Keratinocyte (primary cell): ENCODE results near the gene TWSG1. TPM values are rescaled to one million over a fixed set of nuclear protein-coding genes. Genes with fewer than 3 reads are reported as not detected.

Experiments
- DNase-seq: peaks from one replicate; pipeline ENCODE4 v3.0.0-alpha.2; 2011; ENCODE audit warnings: low read depth, missing footprints, low spot score
- FAIRE-seq: peaks from 2 replicates; lab custom pipeline; 2011; peaks lifted over from hg19 to GRCh38; lab: Jason Lieb, UNC
- H2AFZ ChIP-seq: 2 replicates; pipeline ENCODE4 v1.6.0; 2012; ENCODE audit warnings: low read length, control low read depth, inconsistent platforms; ENCODE audit not compliant: control insufficient read depth
- H3K27ac ChIP-seq: 2 replicates; pipeline ENCODE4 v1.5.1; 2011; ENCODE audit warnings: low read length; ENCODE audit not compliant: control insufficient read depth, insufficient read depth
- H3K27me3 ChIP-seq: 3 replicates; pipeline ENCODE4 v1.6.0; 2011; ENCODE audit warnings: low read length; ENCODE audit not compliant: control insufficient read depth, insufficient read depth; ENCODE audit errors: extremely low read depth
- H3K36me3 ChIP-seq, 2 experiments: 2 replicates in 1 of 2; 3 replicates in 1 of 2; pipeline ENCODE4 v1.5.1; 2011; ENCODE audit warnings: low read length in 2 of 2, mild to moderate bottlenecking in 1 of 2; ENCODE audit not compliant: control insufficient read depth in 2 of 2, insufficient read depth in 2 of 2; ENCODE audit errors: extremely low read depth in 1 of 2
- H3K4me1 ChIP-seq: 3 replicates; pipeline ENCODE4 v1.5.1; 2011; ENCODE audit warnings: low read length; ENCODE audit not compliant: control insufficient read depth, insufficient read depth; ENCODE audit errors: extremely low read depth
- H3K4me2 ChIP-seq: 3 replicates; pipeline ENCODE4 v1.6.0; 2011; ENCODE audit warnings: low read depth, low read length; ENCODE audit not compliant: control insufficient read depth, insufficient read depth; ENCODE audit errors: extremely low read depth
- H3K4me3 ChIP-seq, 3 experiments: fragments of 200-600 bp in 1 of 3; sonication (generic) in 1 of 3; 2 replicates in 2 of 3; 3 replicates in 1 of 3; pipeline ENCODE4 v1.5.1; 2011 to 2016; ENCODE audit warnings: low read length in 3 of 3, mild to moderate bottlenecking in 3 of 3, control low read depth in 2 of 3, inconsistent platforms in 1 of 3, low read depth in 1 of 3, mixed read lengths in 1 of 3, mixed run types in 1 of 3, moderate library complexity in 1 of 3; ENCODE audit not compliant: control insufficient read depth in 2 of 3, insufficient read depth in 2 of 3; ENCODE audit errors: extremely low read depth in 1 of 3
- H3K79me2 ChIP-seq: 2 replicates; pipeline ENCODE4 v1.6.0; 2012; ENCODE audit warnings: low read length; ENCODE audit not compliant: control insufficient read depth, insufficient read depth
- H3K9ac ChIP-seq: 3 replicates; pipeline ENCODE4 v1.6.0; 2011; ENCODE audit warnings: low read length; ENCODE audit not compliant: control insufficient read depth, insufficient read depth; ENCODE audit errors: extremely low read depth
- H3K9me1 ChIP-seq: 3 replicates; pipeline ENCODE4 v1.6.0; 2011; ENCODE audit warnings: low read length; ENCODE audit not compliant: control insufficient read depth, insufficient read depth; ENCODE audit errors: extremely low read depth
- H3K9me3 ChIP-seq: 2 replicates; pipeline ENCODE4 v1.5.1; 2012; ENCODE audit warnings: low read depth, low read length; ENCODE audit not compliant: control insufficient read depth
- H4K20me1 ChIP-seq: 3 replicates; pipeline ENCODE4 v1.6.0; 2011; ENCODE audit warnings: low read length; ENCODE audit not compliant: control insufficient read depth, insufficient read depth; ENCODE audit errors: extremely low read depth
- CTCF ChIP-seq, 3 experiments: IDR thresholded peaks in 1 of 3; conservative IDR thresholded peaks in 1 of 3; optimal IDR thresholded peaks in 1 of 3; 2 replicates in 2 of 3; 3 replicates in 1 of 3; pipeline versions ENCODE3 to v1.5.1; 2011; ENCODE audit warnings: low read length in 3 of 3, mild to moderate bottlenecking in 3 of 3, moderate library complexity in 2 of 3, control low read depth in 1 of 3, inconsistent platforms in 1 of 3; ENCODE audit not compliant: insufficient read depth in 2 of 3; ENCODE audit errors: extremely low read depth in 1 of 3
- EZH2 ChIP-seq: IDR thresholded peaks from one replicate; pipeline ENCODE4 v1.6.1; 2012; ENCODE audit warnings: inconsistent platforms, mild to moderate bottlenecking, low read length, moderate library complexity
- dilution Hi-C: fragments of 300-500 bp; cut with MboI; formaldehyde crosslinking; loops from one replicate; pipeline ENCODE4 v1.7.0; 2020; ENCODE audit warnings: low sequenced_read_pairs; ENCODE audit not compliant: extremely low pct_ligation_motif_present
- polyA plus RNA-seq, 5 experiments: library from polyadenylated mRNA; depleted of rRNA in 3 of 5; stranded (reverse) in 3 of 5; stranded (forward) in 1 of 5; unstranded in 1 of 5; fragments of >200 nt; gene quantifications; 1 replicate in 1 of 5; 2 replicates in 3 of 5; 3 replicates in 1 of 5; pipeline versions ENCODE4 v1.2.1 to v1.2.3, GENCODE V29; 2011 to 2012; ENCODE audit warnings: missing spikeins in 2 of 5, low read depth in 1 of 5, low replicate concordance in 1 of 5

Gene TWSG1
- polyA plus RNA-seq, 1 donor (not counting 4 experiments of a cell fraction or from before 2014, with no cell fraction given) = 46.9 TPM

- Histone ChIP-seq H3K27me3 (no peaks in the 10 kb centered on the region), H3K9me1 (no peaks in the 10 kb centered on the region), H3K27ac (no peak overlapping the region), H3K4me2 (peak overlapping the region; percentile 95), H3K9ac (peak overlapping the region; percentile 74), H2AFZ (no peak overlapping the region), H3K79me2 (peaks cover 16% of the 10 kb centered on the region), H3K4me3 (peak overlapping the region; percentile 59 to 85 (median 78)), H3K4me1 (peaks cover 3% of the 10 kb centered on the region), H3K36me3 (peaks cover 2 to 4% of the 10 kb centered on the region in 2 experiments), H3K9me3 (no peaks in the 10 kb centered on the region), H4K20me1 (no peaks in the 10 kb centered on the region)
- TF ChIP-seq EZH2 (no peak), CTCF (optimal IDR thresholded peaks at IDR 0.05 in 1 of 3, IDR thresholded peaks at IDR 0.05 in 1 of 3, conservative IDR thresholded peaks at IDR 0.05 in 1 of 3; ENCODE audit: extremely low read depth in 1 of 3, insufficient read depth in 2 of 3, low read length in 3 of 3) (no peak)
- DNase-seq = no peak
- no peak for FAIRE-seq
- dilution Hi-C loops = no loop called here
These were observed 1.1 kb downstream of the TWSG1 start for GRCh38 chr18:9335697-9336045.

GRCh38 chr18:9336827-9337226, 2.3 kb downstream of the TWSG1 start:
- Histone ChIP-seq H3K79me2 (peaks cover 18% of the 10 kb centered on the region), H3K9me1 (no peaks in the 10 kb centered on the region), H3K4me2 (no peak overlapping the region), H2AFZ (no peak overlapping the region), H3K4me3 (no peak overlapping the region), H3K4me1 (peaks cover 3% of the 10 kb centered on the region), H4K20me1 (no peaks in the 10 kb centered on the region), H3K9ac (no peak overlapping the region), H3K36me3 (peaks cover 2 to 6% of the 10 kb centered on the region in 2 experiments), H3K9me3 (no peaks in the 10 kb centered on the region), H3K27ac (no peak overlapping the region), H3K27me3 (no peaks in the 10 kb centered on the region)
- FAIRE-seq (no peak), DNase-seq (no peak)
- TF ChIP-seq EZH2 (no peak), CTCF (optimal IDR thresholded peaks at IDR 0.05 in 1 of 3, IDR thresholded peaks at IDR 0.05 in 1 of 3, conservative IDR thresholded peaks at IDR 0.05 in 1 of 3; ENCODE audit: extremely low read depth in 1 of 3, insufficient read depth in 2 of 3, low read length in 3 of 3) (no peak)
- dilution Hi-C loops = no loop called here
